K562 (cell line): Measurements from ENCODE around the gene C15orf62. TPM values are rescaled to one million over a fixed set of nuclear protein-coding genes. Genes with fewer than 3 reads are reported as not detected.

ENCODE experiments used
- ATF1 ChIP-seq, 2 experiments: fragments of 450-650 bp in 1 of 2; IDR thresholded peaks; 2 replicates each; pipeline ENCODE4 v1.6.1; 2016; ENCODE audit warnings: missing compliant biosample characterization in 1 of 2, missing genetic modification characterization in 1 of 2
- DIDO1 ChIP-seq: fragments of 450-650 bp; IDR thresholded peaks from 2 replicates; pipeline ENCODE4 v1.6.1; 2016; ENCODE audit warnings: low read depth, missing biosample characterization, missing genetic modification characterization
- MGA ChIP-seq: fragments of 450-650 bp; IDR thresholded peaks from 2 replicates; pipeline ENCODE4 v1.6.1; 2016; ENCODE audit warnings: mild to moderate bottlenecking, moderate library complexity
- SAP30 ChIP-seq: fragments of 200-600 bp; sonication (generic); IDR thresholded peaks from 2 replicates; pipeline ENCODE4 v1.6.1; 2012; ENCODE audit warnings: borderline replicate concordance, low read depth, mild to moderate bottlenecking, moderate library complexity, low read length, control low read depth, inconsistent platforms; ENCODE audit not compliant: insufficient read depth, poor library complexity, severe bottlenecking
- SRSF7 ChIP-seq: fragments of 200-400 bp; formaldehyde crosslinking; optimal IDR thresholded peaks from 2 replicates; pipeline ENCODE3; 2017; ENCODE audit warnings: mild to moderate bottlenecking, low read depth, low read length
- TAF7 ChIP-seq: fragments of 450-650 bp; IDR thresholded peaks from 2 replicates; pipeline ENCODE4 v1.6.1; 2016; ENCODE audit warnings: missing genetic modification characterization, missing compliant biosample characterization
- TCFL5 ChIP-seq: fragments of 250-450 bp; sonication (Bioruptor Pico); conservative IDR thresholded peaks from 2 replicates; pipeline ENCODE4 v1.6.1; 2021; ENCODE audit warnings: mild to moderate bottlenecking, moderate library complexity, matching md5 sums
- ZNF311 ChIP-seq: fragments of 250-450 bp; sonication (Bioruptor Pico); IDR thresholded peaks from 2 replicates; pipeline ENCODE4 v1.4.0; 2020; ENCODE audit warnings: mild to moderate bottlenecking, moderate library complexity
- ZNF592 ChIP-seq: fragments of 450-650 bp; IDR thresholded peaks from 2 replicates; pipeline ENCODE4 v1.6.1; 2017; ENCODE audit warnings: antibody characterized with exemption, mild to moderate bottlenecking
- ZNF77 ChIP-seq: fragments of 250-450 bp; sonication (Bioruptor Pico); IDR thresholded peaks from 2 replicates; pipeline ENCODE4 v1.5.0; 2020
- ZNF79 ChIP-seq: fragments of 250-450 bp; sonication (Bioruptor Pico); IDR thresholded peaks from 2 replicates; pipeline ENCODE4 v1.4.0; 2020; ENCODE audit warnings: low read depth, mild to moderate bottlenecking, moderate library complexity
- polyA plus RNA-seq, 8 experiments: library from polyadenylated mRNA; depleted of rRNA in 4 of 8; stranded (reverse) in 5 of 8; unstranded in 3 of 8; fragments of >200 nt; fragmentation: Nextera tagmentation in 2 of 8; fragmentation: Illumina TruSeq in 1 of 8; extraction: Ambion mirVana in 2 of 8; extraction: Trizol in 1 of 8; gene quantifications; 2 replicates each; pipeline versions ENCODE4 v1.2.1 to v1.2.3, GENCODE V29; 2011 to 2014; ENCODE audit warnings: inconsistent platforms in 1 of 8, missing spikeins in 1 of 8
- total RNA-seq, 7 experiments: library from RNA; depleted of rRNA in 6 of 7; stranded (reverse); fragments of >200 nt in 6 of 7; fragmentation: Illumina TruSeq in 2 of 7; extraction: Trizol in 2 of 7; gene quantifications; 2 replicates each; pipeline versions ENCODE4 v1.2.1 to v1.2.3, GENCODE V29; 2011 to 2021; ENCODE audit warnings: low replicate concordance in 1 of 7

Gene C15orf62
- total and polyA plus RNA-seq, 9 of the 15 experiments (the other 6 are each of a cell fraction or from before 2014, with no cell fraction given) = 0.01 to 0.76 (median 0.30) TPM; not detected in 1

GRCh38 chr15:40762919-40763800 is 6.6 kb upstream of the C15orf62 start (continued):
- peak; percentile 99 for TF ChIP-seq MGA
- no peak for TF ChIP-seq ZNF79 (CRISPR knock-in tag)
- TF ChIP-seq ATF1 (CRISPR knock-in tag; IDR thresholded peaks at IDR 0.05) = no peak
- TF ChIP-seq ATF1 (tag; IDR thresholded peaks at IDR 0.05) = no peak
- no peak for TF ChIP-seq SRSF7
- no peak for TF ChIP-seq DIDO1
- TF ChIP-seq ZNF311 = no peak
- TF ChIP-seq TAF7 (tag) = no peak
- TF ChIP-seq TCFL5 = no peak
- no peak for TF ChIP-seq SAP30
- TF ChIP-seq ZNF592 = peak; percentile 91
- TF ChIP-seq ZNF77 (CRISPR knock-in tag) = no peak
